Endodermal cell (in vitro differentiated cells): Measurements from ENCODE around the gene CHST11. TPM values are rescaled to one million over a fixed set of nuclear protein-coding genes. Genes with fewer than 3 reads are reported as not detected.
"Not testable (repeated sequence)": the region's sequence is repeated elsewhere in the genome, so short reads cannot be mapped to it uniquely, and the experiment has no call there.

ENCODE experiments used
- DNase-seq: peaks from one replicate; pipeline ENCODE4 v3.0.0-alpha.2; 2017
- H3K27ac ChIP-seq: 2 replicates; pipeline ENCODE4 v1.5.1; 2013; ENCODE audit warnings: mild to moderate bottlenecking, low read depth, low read length, moderate library complexity
- H3K27me3 ChIP-seq: 2 replicates; pipeline ENCODE4 v1.6.1; 2013; ENCODE audit warnings: mild to moderate bottlenecking, low read length, moderate library complexity; ENCODE audit not compliant: insufficient read depth, control insufficient read depth, poor library complexity, severe bottlenecking
- H3K36me3 ChIP-seq: 2 replicates; pipeline ENCODE4 v1.7.0; 2013; ENCODE audit warnings: mild to moderate bottlenecking, low read length, moderate library complexity; ENCODE audit not compliant: control insufficient read depth, insufficient read depth
- H3K4me1 ChIP-seq: one replicate; pipeline ENCODE4 v1.7.0; 2013; ENCODE audit warnings: low read length; ENCODE audit not compliant: control insufficient read depth, insufficient read depth
- H3K4me3 ChIP-seq: 2 replicates; pipeline ENCODE4 v1.5.1; 2013; ENCODE audit warnings: mild to moderate bottlenecking, low read length, moderate library complexity
- H3K9ac ChIP-seq: 2 replicates; pipeline ENCODE4 v1.6.1; 2013; ENCODE audit warnings: mild to moderate bottlenecking, low read length, moderate library complexity; ENCODE audit not compliant: poor library complexity, severe bottlenecking; ENCODE audit errors: extremely low read depth
- H3K9me3 ChIP-seq: 2 replicates; pipeline ENCODE4 v1.6.1; 2013; ENCODE audit warnings: mild to moderate bottlenecking, low read length, moderate library complexity; ENCODE audit not compliant: control insufficient read depth
- H3K27ac Mint-ChIP-seq: 2 replicates; pipeline ENCODE4 v1.8.0; 2020; ENCODE audit warnings: mixed read lengths
- H3K27me3 Mint-ChIP-seq: 2 replicates; pipeline ENCODE4 v1.8.0; 2021; ENCODE audit warnings: mild to moderate bottlenecking, mixed read lengths; ENCODE audit not compliant: insufficient read depth
- H3K36me3 Mint-ChIP-seq: 2 replicates; pipeline ENCODE4 v1.8.0; 2020; ENCODE audit warnings: low read depth, mixed read lengths
- H3K4me1 Mint-ChIP-seq: 2 replicates; pipeline ENCODE4 v1.8.0; 2020; ENCODE audit warnings: mixed read lengths
- H3K4me3 Mint-ChIP-seq: 2 replicates; pipeline ENCODE4 v1.8.0; 2020; ENCODE audit warnings: mild to moderate bottlenecking, moderate library complexity, mixed read lengths
- H3K9me3 Mint-ChIP-seq: 2 replicates; pipeline ENCODE4 v1.8.0; 2020; ENCODE audit warnings: mild to moderate bottlenecking, mixed read lengths
- CTCF ChIP-seq: fragments of 200-600 bp; sonication (generic); conservative IDR thresholded peaks from 2 replicates; pipeline ENCODE4 v1.5.0; 2021; ENCODE audit warnings: antibody characterized with exemption, mild to moderate bottlenecking
- WGBS, 2 experiments: methylation state at CpG; one replicate each; pipeline versions ENCODE4 v1.1.5 to v1.1.7; 2013; ENCODE audit warnings: missing lambda C conversion rate in 2 of 2, mixed read lengths in 1 of 2; ENCODE audit not compliant: insufficient coverage in 1 of 2, insufficient read length in 1 of 2; 5-methylcytosine and 5-hydroxymethylcytosine counted together
- total RNA-seq, 2 donors: library from RNA; stranded (reverse); fragmentation: NEBNext Ultra II Directional in 1 of 2; extraction: Animal tissue kit (Norgen Biotek cat#: 25700) in 1 of 2; gene quantifications; 2 replicates in 1 of 2; 3 replicates in 1 of 2; pipeline ENCODE4 v1.2.1, GENCODE V29; 2021

Gene CHST11
- total RNA-seq, 2 donors from 2014 or later, result 30.7 to 36.2 TPM

DNA sequence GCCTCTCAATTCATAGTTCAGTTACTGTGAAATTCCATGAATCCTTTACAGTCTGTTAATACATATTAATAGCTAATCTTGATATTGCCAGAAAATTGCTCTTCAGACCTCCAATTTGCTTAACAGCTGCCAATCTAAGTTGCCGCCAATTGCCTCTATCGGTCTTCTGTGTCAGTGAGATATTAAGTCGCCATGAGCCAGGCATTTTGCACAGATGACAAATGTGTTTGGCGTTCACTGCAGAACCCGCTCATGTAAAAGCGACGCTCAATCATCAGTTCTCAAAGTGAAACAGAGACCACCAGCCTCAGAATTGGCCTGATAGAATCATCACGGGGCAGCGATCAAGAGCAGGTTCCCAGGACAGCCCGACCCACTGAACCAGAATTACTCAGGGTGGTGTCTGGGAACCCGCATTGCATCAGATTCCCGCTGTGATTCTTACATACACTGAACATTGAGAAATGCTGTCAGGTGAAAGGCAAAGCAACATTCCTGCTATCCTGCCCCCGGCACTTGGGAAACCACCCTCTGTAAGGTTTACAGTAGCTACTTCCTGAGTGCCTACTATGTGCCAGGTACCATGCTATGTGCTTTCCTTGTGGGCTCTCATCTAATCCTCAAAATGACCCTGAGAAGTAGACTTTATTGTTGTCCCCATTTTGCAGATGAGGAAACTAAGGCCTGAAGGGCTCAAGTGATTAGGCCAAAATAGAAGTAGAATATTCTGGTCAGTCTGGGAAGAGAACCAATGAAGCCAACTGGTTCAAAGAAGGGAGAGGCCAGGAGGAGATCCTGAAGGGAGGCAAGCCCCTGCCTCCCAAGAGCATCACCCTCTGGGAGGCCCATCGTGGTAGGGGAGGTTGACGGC lies 285.0 kb downstream of the CHST11 start:
- no peak overlapping the region for H3K27ac Mint-ChIP-seq
- H3K27me3 Mint-ChIP-seq, result no peaks in the 10 kb centered on the region
- H3K9me3 ChIP-seq, result no peaks in the 10 kb centered on the region
- H3K9me3 Mint-ChIP-seq, result peaks cover 4% of the 10 kb centered on the region
- H3K27ac ChIP-seq, result no peak overlapping the region
- no peak for TF ChIP-seq CTCF
- peaks cover 7% of the 10 kb centered on the region for H3K4me1 ChIP-seq
- H3K27me3 ChIP-seq, result no peaks in the 10 kb centered on the region
- no peak overlapping the region for H3K4me3 ChIP-seq
- H3K9ac ChIP-seq, result no peak overlapping the region
- no peaks in the 10 kb centered on the region for H3K36me3 ChIP-seq
- 94% methylated on average over 13 to 15 of the region's 15 CpGs for WGBS, 2 experiments
- H3K4me1 Mint-ChIP-seq, result peaks cover 37% of the 10 kb centered on the region
- H3K4me3 Mint-ChIP-seq, result no peak overlapping the region
- no peaks in the 10 kb centered on the region for H3K36me3 Mint-ChIP-seq
- no peak for DNase-seq

DNA sequence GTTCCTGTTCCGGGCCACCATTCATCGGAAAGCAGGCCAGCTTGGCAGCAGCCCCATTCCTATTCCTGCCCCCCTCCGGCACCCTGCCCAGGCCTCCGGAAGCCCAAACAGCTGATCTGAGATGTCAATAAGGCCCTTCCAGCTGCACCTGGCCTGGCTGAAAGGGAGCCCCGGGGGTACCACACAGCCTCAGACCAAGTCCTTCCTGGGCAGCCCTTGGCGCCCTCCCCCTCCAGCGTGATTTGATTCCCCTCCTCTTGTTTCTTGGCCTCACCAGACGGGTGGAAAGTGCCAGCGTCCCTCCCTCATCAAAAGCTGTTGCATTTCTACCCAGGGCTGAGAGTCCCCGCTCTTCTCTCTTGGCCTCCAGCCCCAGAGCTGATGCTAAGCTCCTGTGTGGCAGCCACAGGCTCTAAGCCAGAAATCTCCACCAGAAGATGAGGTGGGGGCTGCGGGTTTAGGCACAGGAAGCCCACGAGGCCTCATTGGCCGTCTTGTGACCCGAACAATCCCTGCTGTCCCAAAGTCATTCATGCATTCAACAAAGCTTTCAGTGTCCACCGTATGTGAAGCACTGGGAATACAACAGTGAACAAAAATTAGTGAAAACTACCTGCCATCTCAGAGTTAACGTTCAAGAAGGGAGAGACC lies 285.9 kb downstream of the CHST11 start:
- no peaks in the 10 kb centered on the region for H3K27me3 ChIP-seq
- H3K4me3 Mint-ChIP-seq, result no peak overlapping the region
- peaks cover 9% of the 10 kb centered on the region for H3K4me1 ChIP-seq
- 82 to 92% methylated on average over 13 to 16 of the region's 16 CpGs for WGBS, 2 experiments
- no peaks in the 10 kb centered on the region for H3K36me3 ChIP-seq
- H3K36me3 Mint-ChIP-seq, result no peaks in the 10 kb centered on the region
- no peak for DNase-seq
- H3K4me3 ChIP-seq, result no peak overlapping the region
- no peak for TF ChIP-seq CTCF
- peaks cover 4% of the 10 kb centered on the region for H3K9me3 Mint-ChIP-seq
- H3K4me1 Mint-ChIP-seq, result peaks cover 37% of the 10 kb centered on the region
- peak overlapping the region; percentile 24 for H3K27ac ChIP-seq
- H3K9ac ChIP-seq, result no peak overlapping the region
- no peaks in the 10 kb centered on the region for H3K9me3 ChIP-seq
- H3K27me3 Mint-ChIP-seq, result no peaks in the 10 kb centered on the region
- no peak overlapping the region for H3K27ac Mint-ChIP-seq

DNA sequence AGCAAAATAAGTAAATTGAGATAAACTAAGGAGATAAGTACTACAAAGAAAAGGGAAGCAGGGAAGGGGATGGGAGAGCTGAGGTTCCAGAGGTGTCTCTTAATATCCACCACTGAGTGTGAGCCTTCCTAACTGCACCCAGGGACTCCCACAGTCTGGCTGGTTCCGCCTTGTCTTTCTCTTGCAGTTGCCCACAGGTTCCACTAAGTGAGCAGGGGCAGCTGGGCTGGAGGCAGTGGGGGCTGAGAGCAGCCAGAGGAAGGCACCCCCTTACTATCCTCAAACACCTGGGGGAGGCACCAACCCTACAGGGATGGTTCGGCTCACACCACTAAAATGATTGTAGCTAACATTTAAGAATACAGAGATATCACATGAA lies 286.4 kb downstream of the CHST11 start:
- Histone ChIP-seq H3K9ac (no peak overlapping the region), H3K4me1 (peaks cover 10% of the 10 kb centered on the region), H3K9me3 (no peaks in the 10 kb centered on the region), H3K36me3 (no peaks in the 10 kb centered on the region), H3K4me3 (no peak overlapping the region), H3K27me3 (no peaks in the 10 kb centered on the region), H3K27ac (no peak overlapping the region)
- no peak for DNase-seq
- TF ChIP-seq CTCF, result no peak
- WGBS, 2 experiments, result 93% methylated on average over 2 of the region's 2 CpGs; no CpG with 5 or more reads in 1 of the 2 experiments
- Mint-ChIP-seq H3K9me3 (peaks cover 4% of the 10 kb centered on the region), H3K4me1 (peaks cover 38% of the 10 kb centered on the region), H3K36me3 (no peaks in the 10 kb centered on the region), H3K27ac (no peak overlapping the region), H3K4me3 (no peak overlapping the region), H3K27me3 (no peaks in the 10 kb centered on the region)

DNA sequence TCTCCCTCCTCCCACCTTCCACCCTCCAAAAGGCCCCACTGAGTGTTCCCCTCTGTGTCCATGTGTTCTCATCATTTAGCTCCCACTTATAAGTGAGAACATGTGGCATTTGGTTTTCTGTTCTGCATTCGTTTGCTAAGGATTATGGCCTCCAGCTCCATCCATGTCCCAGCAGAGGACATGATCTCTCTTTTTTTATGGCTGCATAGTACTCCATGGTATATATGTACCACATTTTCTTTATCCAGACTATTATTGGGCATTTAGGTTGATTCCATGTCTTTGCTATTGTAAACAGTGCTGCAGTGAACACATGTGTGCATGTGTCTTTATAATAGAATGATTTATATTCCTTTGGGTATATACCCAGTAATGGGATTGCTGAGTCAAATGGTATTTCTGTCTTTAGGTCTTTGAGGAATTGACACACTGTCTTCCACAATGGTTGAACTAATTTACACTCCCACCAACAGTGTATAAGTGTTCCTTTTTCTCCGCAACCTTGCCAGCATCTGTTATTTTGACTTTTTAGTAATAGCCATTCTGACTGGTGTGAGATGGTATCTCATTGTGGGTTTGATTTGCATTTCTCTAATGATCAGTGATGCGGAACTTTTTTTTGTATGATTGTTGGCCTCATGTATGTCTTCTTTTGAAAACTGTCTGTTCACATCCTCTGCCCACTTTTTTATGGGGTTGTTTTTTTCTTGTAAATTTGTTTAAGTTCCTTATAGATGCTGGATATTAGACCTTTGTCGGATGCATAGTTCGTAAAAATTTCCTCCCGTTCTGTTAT lies 287.2 kb downstream of the CHST11 start:
- not testable (repeated sequence) for H3K9me3 Mint-ChIP-seq, H3K27me3 Mint-ChIP-seq, H3K9me3 ChIP-seq, H3K27ac Mint-ChIP-seq, H3K4me3 ChIP-seq, DNase-seq, H3K36me3 ChIP-seq, H3K27me3 ChIP-seq, H3K9ac ChIP-seq, H3K27ac ChIP-seq, H3K36me3 Mint-ChIP-seq, H3K4me3 Mint-ChIP-seq
- peaks cover 10% of the 10 kb centered on the region for H3K4me1 ChIP-seq
- WGBS, 2 experiments, result 86 to 93% methylated on average over 4 to 6 of the region's 6 CpGs
- H3K4me1 Mint-ChIP-seq, result peaks cover 42% of the 10 kb centered on the region
